ENCODE results near the gene SCGB1C1. TPM values are rescaled to one million over a fixed set of nuclear protein-coding genes. Genes with fewer than 3 reads are reported as not detected.

Gene SCGB1C1
- total and polyA plus RNA-seq, 4 donors: not detected

- Histone ChIP-seq H3K36me3 (ENCODE audit: control insufficient read depth, insufficient read depth, low read length) (peaks cover 32% of the 10 kb centered on the region), H3K4me1 (ENCODE audit: control insufficient read depth, insufficient read depth, low read length) (no peaks in the 10 kb centered on the region), H3K27me3 (ENCODE audit: control insufficient read depth, insufficient read depth, low read length) (no peaks in the 10 kb centered on the region), H3K27ac (ENCODE audit: low read depth, low read length) (no peak overlapping the region), H3K9me3 (ENCODE audit: control insufficient read depth, insufficient read depth, low read length) (no peaks in the 10 kb centered on the region), H3K4me3 (ENCODE audit: low read depth, low read length) (no peak overlapping the region)
- no peak for DNase-seq (ENCODE audit: low read depth in 4 of 6, low spot score in 6 of 6)
- 87% methylated on average over 13 of the region's 21 CpGs for WGBS (ENCODE audit: insufficient coverage)
Measured at GRCh38 chr11:198236-198806, 5.4 kb downstream of the SCGB1C1 start.

- WGBS (ENCODE audit: insufficient coverage): 88% methylated on average over 12 of the region's 13 CpGs
- no peak overlapping the region for H3K27ac ChIP-seq (ENCODE audit: low read depth, low read length)
- peaks cover 39% of the 10 kb centered on the region for H3K36me3 ChIP-seq (ENCODE audit: control insufficient read depth, insufficient read depth, low read length)
- no peak overlapping the region for H3K4me3 ChIP-seq (ENCODE audit: low read depth, low read length)
- DNase-seq (ENCODE audit: low read depth in 4 of 6, low spot score in 6 of 6): no peak
- H3K27me3 ChIP-seq (ENCODE audit: control insufficient read depth, insufficient read depth, low read length): no peaks in the 10 kb centered on the region
- H3K4me1 ChIP-seq (ENCODE audit: control insufficient read depth, insufficient read depth, low read length): no peaks in the 10 kb centered on the region
- H3K9me3 ChIP-seq (ENCODE audit: control insufficient read depth, insufficient read depth, low read length): no peaks in the 10 kb centered on the region
Measured at GRCh38 chr11:199004-199581, 6.2 kb downstream of the SCGB1C1 start.

GRCh38 chr11:199782-200181 is 6.9 kb downstream of the SCGB1C1 start:
- Histone ChIP-seq H3K9me3 (ENCODE audit: control insufficient read depth, insufficient read depth, low read length) (no peaks in the 10 kb centered on the region), H3K4me3 (ENCODE audit: low read depth, low read length) (no peak overlapping the region), H3K4me1 (ENCODE audit: control insufficient read depth, insufficient read depth, low read length) (peaks cover 3% of the 10 kb centered on the region), H3K27ac (ENCODE audit: low read depth, low read length) (no peak overlapping the region), H3K36me3 (ENCODE audit: control insufficient read depth, insufficient read depth, low read length) (peaks cover 46% of the 10 kb centered on the region), H3K27me3 (ENCODE audit: control insufficient read depth, insufficient read depth, low read length) (no peaks in the 10 kb centered on the region)
- WGBS (ENCODE audit: insufficient coverage): 71% methylated on average over 6 of the region's 8 CpGs
- DNase-seq (ENCODE audit: low read depth in 4 of 6, low spot score in 6 of 6): no peak

GRCh38 chr11:200224-201003 is 7.5 kb downstream of the SCGB1C1 start:
- Histone ChIP-seq H3K36me3 (ENCODE audit: control insufficient read depth, insufficient read depth, low read length) (peaks cover 53% of the 10 kb centered on the region), H3K27me3 (ENCODE audit: control insufficient read depth, insufficient read depth, low read length) (no peaks in the 10 kb centered on the region), H3K4me3 (ENCODE audit: low read depth, low read length) (no peak overlapping the region), H3K4me1 (ENCODE audit: control insufficient read depth, insufficient read depth, low read length) (peaks cover 4% of the 10 kb centered on the region), H3K27ac (ENCODE audit: low read depth, low read length) (no peak overlapping the region), H3K9me3 (ENCODE audit: control insufficient read depth, insufficient read depth, low read length) (no peaks in the 10 kb centered on the region)
- WGBS (ENCODE audit: insufficient coverage): 80% methylated on average over 10 of the region's 13 CpGs
- DNase-seq (ENCODE audit: low read depth in 4 of 6, low spot score in 6 of 6): no peak

GRCh38 chr11:201966-202365 is 9.1 kb downstream of the SCGB1C1 start:
- no peak overlapping the region for H3K4me3 ChIP-seq (ENCODE audit: low read depth, low read length)

GRCh38 chr11:202490-202889 is 9.6 kb downstream of the SCGB1C1 start:
- H3K4me3 ChIP-seq (ENCODE audit: low read depth, low read length): no peak overlapping the region
- peaks cover 19% of the 10 kb centered on the region for H3K4me1 ChIP-seq (ENCODE audit: control insufficient read depth, insufficient read depth, low read length)
- H3K9me3 ChIP-seq (ENCODE audit: control insufficient read depth, insufficient read depth, low read length): no peaks in the 10 kb centered on the region
- no peak for DNase-seq (ENCODE audit: low read depth in 4 of 6, low spot score in 6 of 6)
- H3K27me3 ChIP-seq (ENCODE audit: control insufficient read depth, insufficient read depth, low read length): no peaks in the 10 kb centered on the region
- peaks cover 61% of the 10 kb centered on the region for H3K36me3 ChIP-seq (ENCODE audit: control insufficient read depth, insufficient read depth, low read length)
- 100% methylated on average over 3 of the region's 8 CpGs for WGBS (ENCODE audit: insufficient coverage)
- H3K27ac ChIP-seq (ENCODE audit: low read depth, low read length): no peak overlapping the region

More at GRCh38 chr11:201966-202365, 9.1 kb downstream of the SCGB1C1 start:
- 83% methylated on average over 11 of the region's 15 CpGs for WGBS (ENCODE audit: insufficient coverage)
- Histone ChIP-seq H3K27me3 (ENCODE audit: control insufficient read depth, insufficient read depth, low read length) (no peaks in the 10 kb centered on the region), H3K36me3 (ENCODE audit: control insufficient read depth, insufficient read depth, low read length) (peaks cover 60% of the 10 kb centered on the region), H3K4me1 (ENCODE audit: control insufficient read depth, insufficient read depth, low read length) (peaks cover 19% of the 10 kb centered on the region), H3K27ac (ENCODE audit: low read depth, low read length) (no peak overlapping the region), H3K9me3 (ENCODE audit: control insufficient read depth, insufficient read depth, low read length) (no peaks in the 10 kb centered on the region)
- DNase-seq (ENCODE audit: low read depth in 4 of 6, low spot score in 6 of 6): no peak

- H3K4me3 ChIP-seq (ENCODE audit: low read depth, low read length): no peak overlapping the region
- H3K27ac ChIP-seq (ENCODE audit: low read depth, low read length): no peak overlapping the region
- peaks cover 59% of the 10 kb centered on the region for H3K36me3 ChIP-seq (ENCODE audit: control insufficient read depth, insufficient read depth, low read length)
- peaks cover 24% of the 10 kb centered on the region for H3K4me1 ChIP-seq (ENCODE audit: control insufficient read depth, insufficient read depth, low read length)
- no peaks in the 10 kb centered on the region for H3K27me3 ChIP-seq (ENCODE audit: control insufficient read depth, insufficient read depth, low read length)
- 98% methylated on average over 7 of the region's 7 CpGs for WGBS (ENCODE audit: insufficient coverage)
- DNase-seq (ENCODE audit: low read depth in 4 of 6, low spot score in 6 of 6): no peak
- no peaks in the 10 kb centered on the region for H3K9me3 ChIP-seq (ENCODE audit: control insufficient read depth, insufficient read depth, low read length)
Measured at GRCh38 chr11:203056-203944, 10.4 kb downstream of the SCGB1C1 start.

- no peak overlapping the region for H3K4me3 ChIP-seq (ENCODE audit: low read depth, low read length)
- no peaks in the 10 kb centered on the region for H3K9me3 ChIP-seq (ENCODE audit: control insufficient read depth, insufficient read depth, low read length)
- no peaks in the 10 kb centered on the region for H3K27me3 ChIP-seq (ENCODE audit: control insufficient read depth, insufficient read depth, low read length)
- WGBS (ENCODE audit: insufficient coverage): 97% methylated on average over 4 of the region's 4 CpGs
- peaks cover 56% of the 10 kb centered on the region for H3K36me3 ChIP-seq (ENCODE audit: control insufficient read depth, insufficient read depth, low read length)
- no peak overlapping the region for H3K27ac ChIP-seq (ENCODE audit: low read depth, low read length)
- peaks cover 27% of the 10 kb centered on the region for H3K4me1 ChIP-seq (ENCODE audit: control insufficient read depth, insufficient read depth, low read length)
- no peak for DNase-seq (ENCODE audit: low read depth in 4 of 6, low spot score in 6 of 6)
Measured at GRCh38 chr11:203945-204586, 11.2 kb downstream of the SCGB1C1 start.

GRCh38 chr11:204587-205109 is 11.8 kb downstream of the SCGB1C1 start:
- no peak for DNase-seq (ENCODE audit: low read depth in 4 of 6, low spot score in 6 of 6)
- H3K27ac ChIP-seq (ENCODE audit: low read depth, low read length): no peak overlapping the region
- no peaks in the 10 kb centered on the region for H3K27me3 ChIP-seq (ENCODE audit: control insufficient read depth, insufficient read depth, low read length)
- no peak overlapping the region for H3K4me3 ChIP-seq (ENCODE audit: low read depth, low read length)
- peaks cover 33% of the 10 kb centered on the region for H3K4me1 ChIP-seq (ENCODE audit: control insufficient read depth, insufficient read depth, low read length)
- H3K9me3 ChIP-seq (ENCODE audit: control insufficient read depth, insufficient read depth, low read length): no peaks in the 10 kb centered on the region
- peaks cover 57% of the 10 kb centered on the region for H3K36me3 ChIP-seq (ENCODE audit: control insufficient read depth, insufficient read depth, low read length)
- 97% methylated on average over 11 of the region's 12 CpGs for WGBS (ENCODE audit: insufficient coverage)

Data from spinal cord (tissue), 10 donors.